HG03469 (cell line): ENCODE measurements around the gene BRD8.
"Not testable (repeated sequence)": the region's sequence is repeated elsewhere in the genome, so short reads cannot be mapped to it uniquely, and the experiment has no call there.

Experiments
- ATAC-seq: cut with Tn5 transposase; IDR thresholded peaks from one replicate; pipeline ENCODE4 v1.9.1; 2021; ENCODE audit warnings: mild to moderate bottlenecking, moderate library complexity, moderate number of reproducible peaks; ENCODE audit not compliant: unreplicated experiment

BRD8 gene

DNA sequence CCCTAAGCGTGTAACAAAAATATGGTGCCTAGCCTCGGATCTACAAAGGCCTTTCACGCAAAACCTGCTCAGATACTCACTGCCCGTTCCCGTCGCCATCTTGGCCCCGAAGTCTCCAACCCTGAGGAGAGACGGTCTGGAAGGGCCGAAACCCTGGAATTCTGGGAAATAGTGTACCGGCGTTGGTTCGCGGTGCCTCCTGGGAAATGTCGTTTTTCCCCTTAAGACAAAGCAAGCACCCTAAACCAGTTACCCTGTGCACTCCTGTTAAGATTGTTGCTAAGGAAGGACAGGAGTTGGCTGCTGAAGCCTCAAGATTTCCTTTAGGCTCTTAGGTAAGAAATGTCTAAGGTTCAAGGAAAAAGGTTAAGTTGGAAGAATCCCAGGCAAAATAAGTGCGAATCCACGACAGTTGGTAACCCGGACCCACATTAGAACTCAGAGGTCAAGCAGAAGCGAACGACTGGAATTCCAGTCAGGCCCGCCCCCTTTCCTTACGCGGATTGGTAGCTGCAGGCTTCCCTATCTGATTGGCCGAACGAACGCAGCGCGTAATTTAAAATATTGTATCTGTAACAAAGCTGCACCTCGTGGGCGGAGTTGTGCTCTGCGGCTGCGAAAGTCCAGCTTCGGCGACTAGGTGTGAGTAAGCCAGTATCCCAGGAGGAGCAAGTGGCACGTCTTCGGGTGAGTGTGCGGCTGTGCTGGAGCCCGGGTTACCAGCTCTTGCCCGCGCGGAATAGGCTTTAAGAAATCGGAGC lies at the start of gene BRD8, which contains the start of gene KIF20A:
BRD8 (minus strand) TSS at position 115 of the 761 bp plus-strand sequence; CDS start at position 99, 16 bp downstream.
KIF20A (plus strand) TSS at position 597 of the 761 bp plus-strand sequence. CDS start 569 bp downstream, outside the sequence.
- ATAC-seq: peak; percentile 69

DNA sequence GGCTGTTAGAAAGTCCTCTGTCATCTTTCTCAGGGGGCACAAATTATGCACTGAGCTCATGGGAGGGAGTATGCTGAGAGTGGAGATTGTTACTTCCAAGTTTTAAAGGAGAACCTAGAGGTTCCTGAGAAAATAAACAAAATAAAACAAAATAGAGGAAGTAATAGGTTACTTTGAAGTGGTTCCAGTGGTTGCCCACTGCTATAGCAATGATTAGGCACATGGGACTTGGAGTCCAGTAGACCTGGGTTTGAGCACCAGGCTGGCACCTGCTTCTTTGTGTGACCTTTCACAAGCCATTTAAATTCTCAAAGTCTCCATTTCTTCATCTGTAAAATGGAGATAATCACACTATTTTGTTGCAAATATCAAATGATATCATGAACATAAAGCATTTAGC lies 48.5 kb upstream of the BRD8 start:
- ATAC-seq: no peak

- no peak for ATAC-seq
These were observed 46.3 kb upstream of the BRD8 start for GRCh38 chr5:138224712-138225111.

GRCh38 chr5:138223532-138223931 lies 45.1 kb upstream of the BRD8 start:
- ATAC-seq: no peak

GRCh38 chr5:138216799-138217198 lies 38.4 kb upstream of the BRD8 start:
- ATAC-seq: no peak

DNA sequence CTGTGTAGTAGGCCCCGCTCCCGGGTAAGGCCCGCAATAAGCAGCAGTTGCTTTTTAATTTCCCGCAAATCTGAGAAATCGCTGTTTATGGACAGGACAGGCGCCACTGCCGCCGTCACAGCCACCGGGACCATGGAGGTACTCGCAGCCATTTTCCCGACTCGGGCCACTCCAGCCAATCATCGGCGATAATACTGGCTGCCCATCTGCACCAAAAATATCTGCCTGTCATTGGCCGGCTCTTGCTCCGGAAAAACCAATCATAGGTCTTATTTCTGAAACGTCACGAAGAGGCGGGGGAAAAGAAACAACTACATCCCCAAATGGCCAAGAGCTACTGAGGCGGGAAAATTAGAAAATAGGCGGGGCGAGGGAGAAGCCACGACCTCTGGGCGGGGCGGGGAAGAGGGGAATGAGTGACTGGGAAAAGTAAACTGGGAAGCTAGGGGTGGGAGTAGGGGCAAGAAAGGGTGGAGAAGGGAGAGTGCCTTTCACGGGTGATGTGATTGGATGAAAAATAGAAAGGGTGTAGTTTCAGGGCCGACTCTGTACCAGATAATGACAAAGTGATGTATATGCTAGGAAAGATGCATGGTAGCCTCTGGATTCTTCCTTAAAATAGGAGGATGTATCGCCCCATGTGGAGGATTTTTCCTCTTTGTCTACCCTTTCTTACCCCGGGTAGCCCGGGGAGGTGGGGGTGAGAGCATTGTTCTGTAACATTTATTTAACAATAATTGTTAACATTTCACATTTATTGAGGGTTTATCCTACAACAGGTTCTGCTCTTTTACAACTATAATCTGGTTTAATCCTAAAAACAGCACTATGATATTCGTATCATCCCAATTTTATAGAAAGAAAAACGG lies 35.0 kb upstream of the BRD8 start, which contains the start of gene CDC23:
CDC23 (minus strand) TSS at position 163 of the 869 bp plus-strand sequence; CDS start at position 152, 11 bp downstream.
- ATAC-seq: peak; percentile 83

- ATAC-seq: no peak
These were observed 34.4 kb upstream of the BRD8 start for GRCh38 chr5:138212828-138213160.

DNA sequence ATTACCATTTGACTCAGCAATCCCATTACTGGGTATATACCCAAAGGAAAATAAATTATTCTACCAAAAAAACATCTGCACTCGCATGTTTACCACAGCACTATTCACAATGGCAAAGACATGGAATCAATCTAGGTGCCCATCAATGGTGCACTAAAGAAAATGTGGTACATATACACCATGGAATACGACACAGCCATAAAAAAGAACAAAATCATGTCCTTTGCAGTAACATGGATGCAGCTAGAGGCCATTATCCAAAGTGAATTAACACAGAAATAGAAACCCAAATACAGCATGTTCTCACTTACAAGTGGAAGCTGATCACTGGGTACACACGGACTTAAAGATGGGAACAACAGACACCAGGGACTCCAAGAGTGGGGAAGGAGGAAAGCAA lies 32.6 kb upstream of the BRD8 start:
- ATAC-seq: no peak

GRCh38 chr5:138193859-138194258 lies 15.4 kb upstream of the BRD8 start:
- not testable (repeated sequence) for ATAC-seq

GRCh38 chr5:138192826-138193225 lies 14.4 kb upstream of the BRD8 start:
- ATAC-seq: no peak

DNA sequence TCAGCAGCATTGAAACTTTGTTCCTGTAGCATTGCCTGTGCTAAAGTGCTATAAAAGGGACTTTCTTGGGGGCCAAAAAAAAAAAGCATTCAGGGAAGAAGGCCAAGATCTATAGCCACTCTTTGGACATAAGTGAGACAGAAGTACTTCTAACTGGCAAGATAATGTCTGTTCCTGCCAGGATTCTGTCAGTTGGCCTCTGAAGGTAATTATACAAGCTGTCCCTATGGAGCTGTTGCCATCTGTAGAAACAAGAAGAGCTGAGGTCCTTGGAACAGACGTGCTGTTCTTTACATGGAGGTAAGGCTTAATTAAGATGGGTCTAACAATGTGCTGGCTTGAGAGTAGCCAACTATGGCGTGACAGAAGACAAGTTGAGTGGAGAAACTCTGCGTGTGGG lies 10.2 kb upstream of the BRD8 start:
- no peak for ATAC-seq

- no peak for ATAC-seq
These were observed 7.6 kb upstream of the BRD8 start for GRCh38 chr5:138186002-138186447.

DNA sequence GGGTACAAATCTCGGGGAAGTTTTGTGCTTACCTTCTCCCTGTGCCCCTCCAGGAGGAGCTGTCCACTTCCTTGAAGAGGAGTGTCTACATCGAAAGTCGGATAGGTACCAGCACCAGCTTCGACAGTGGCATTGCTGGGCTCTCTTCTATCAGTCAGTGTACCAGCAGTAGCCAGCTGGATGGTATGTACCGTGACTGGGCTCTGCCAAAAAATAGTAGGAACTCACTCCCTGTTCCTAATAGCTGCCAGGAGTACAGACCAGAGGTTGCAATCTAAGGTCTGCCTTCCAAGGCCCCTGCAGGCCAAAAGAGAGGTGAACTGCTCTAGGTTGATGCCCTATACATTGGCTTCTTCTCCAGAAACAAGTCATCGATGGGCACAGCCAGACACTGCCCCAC lies 4.4 kb upstream of the BRD8 start:
- ATAC-seq: no peak

- no peak for ATAC-seq
These were observed 2.4 kb upstream of the BRD8 start for GRCh38 chr5:138180841-138181240.

- no peak for ATAC-seq
These were observed 1.9 kb upstream of the BRD8 start for GRCh38 chr5:138180183-138180782.

GRCh38 chr5:138179277-138179857 lies 937 bp upstream of the BRD8 start:
- ATAC-seq: no peak

DNA sequence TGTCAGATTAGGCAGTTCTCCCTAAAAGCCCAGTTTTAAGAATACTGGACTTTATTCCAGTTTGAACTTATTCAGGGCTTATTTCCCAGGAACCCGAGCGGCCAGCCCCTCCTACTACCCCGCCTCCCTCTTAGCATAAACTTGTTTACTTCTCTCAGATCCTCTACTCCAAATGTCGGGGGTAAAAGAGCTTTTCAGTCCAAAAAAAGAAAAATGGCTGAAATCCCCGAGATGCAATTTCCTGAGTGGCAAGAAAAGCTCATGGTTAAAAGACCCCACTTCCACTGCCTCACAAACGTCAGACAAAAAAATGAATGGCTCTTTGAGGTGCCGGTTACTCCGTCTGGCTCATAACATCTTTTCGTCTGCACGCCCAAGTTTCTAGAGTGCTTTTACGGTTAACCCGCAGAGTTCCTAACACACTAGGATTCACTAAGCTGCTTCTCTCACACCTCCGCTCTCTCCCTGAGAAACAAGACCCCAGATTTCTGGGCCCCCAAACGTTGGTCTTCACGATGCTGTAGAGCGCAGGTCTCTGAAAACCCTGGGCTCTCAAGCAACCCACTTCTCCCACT lies 402 bp downstream of the BRD8 start:
- ATAC-seq: no peak

- ATAC-seq: no peak
These were observed 8.1 kb downstream of the BRD8 start for GRCh38 chr5:138170299-138170698.

- no peak for ATAC-seq
These were observed 9.3 kb downstream of the BRD8 start for GRCh38 chr5:138169124-138169523.

DNA sequence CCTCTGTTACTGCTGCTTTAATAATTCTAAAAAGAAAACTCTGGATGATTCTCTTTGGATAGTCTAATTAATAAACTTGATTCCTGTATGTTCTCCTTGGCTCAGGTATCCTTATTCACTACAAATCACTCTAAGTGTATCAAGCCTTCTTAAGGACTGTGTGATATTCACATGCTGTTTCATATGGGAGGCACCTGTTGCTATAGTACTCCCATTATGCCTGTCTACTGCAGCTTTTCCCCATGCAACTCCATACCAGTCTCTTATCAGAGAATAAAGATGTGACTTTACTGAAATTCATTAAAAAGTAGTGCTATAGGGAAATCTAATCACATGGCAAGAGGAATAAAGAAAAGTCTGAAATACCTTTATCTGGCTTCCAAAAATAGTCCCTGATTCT lies 14.7 kb downstream of the BRD8 start:
- ATAC-seq: no peak

DNA sequence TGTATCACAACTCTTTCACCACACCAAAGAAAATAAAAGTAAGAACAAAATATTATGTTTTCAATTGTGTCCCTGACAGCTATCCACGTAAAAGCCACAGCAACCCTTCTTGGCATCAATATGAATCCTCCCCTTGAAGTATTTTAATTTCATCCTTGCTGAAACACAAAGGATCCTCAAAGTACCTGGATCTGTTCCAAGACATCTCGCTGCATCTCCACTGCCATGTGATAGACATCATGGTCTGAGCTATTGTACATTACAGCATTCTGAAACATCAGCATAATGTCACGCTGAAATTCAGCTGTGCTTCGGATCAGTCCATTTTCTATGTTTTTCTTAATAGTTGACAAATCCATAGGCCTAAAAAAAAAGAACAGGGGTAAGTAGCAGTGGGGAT lies 17.7 kb downstream of the BRD8 start:
- ATAC-seq: no peak
